H1 (cell line): Measurements from ENCODE around the gene MAPK13. TPM values are rescaled to one million over a fixed set of nuclear protein-coding genes. Genes with fewer than 3 reads are reported as not detected.

ENCODE experiments used
- CTCF ChIA-PET: fragments of 300-600 bp; sonication (Branson Sonifier 250); formaldehyde crosslinking; loops from one replicate; lab custom pipeline; 2021; ENCODE audit not compliant: partially characterized antibody; lab: Charles Lee
- POLR2A ChIA-PET: fragments of 300-600 bp; sonication (Branson Sonifier 250); formaldehyde crosslinking; loops from one replicate; lab custom pipeline; 2021; ENCODE audit warnings: inconsistent platforms; ENCODE audit not compliant: partially characterized antibody; lab: Charles Lee
- DNase-seq, 2 experiments: peaks; one replicate each; pipeline versions ENCODE4 v3.0.0 to v3.0.0-alpha.2; 2010 to 2022; ENCODE audit warnings: low spot score in 2 of 2, low read depth in 1 of 2, mixed read lengths in 1 of 2
- FAIRE-seq: peaks from 2 replicates; lab custom pipeline; 2011; peaks lifted over from hg19 to GRCh38; lab: Jason Lieb, UNC
- H2AFZ ChIP-seq: 2 replicates; pipeline ENCODE4 v1.8.1; 2012; ENCODE audit warnings: low read length, inconsistent platforms
- H2AK5ac ChIP-seq: 2 replicates; pipeline ENCODE4 v1.6.1; 2013; ENCODE audit warnings: low read depth, low read length
- H2BK120ac ChIP-seq: replicated peaks from 2 replicates; pipeline ENCODE3; 2013; ENCODE audit warnings: low read depth, low read length, inconsistent platforms
- H2BK12ac ChIP-seq: 2 replicates; pipeline ENCODE4 v1.6.1; 2013; ENCODE audit warnings: low read depth, low read length
- H2BK15ac ChIP-seq: 2 replicates; pipeline ENCODE4 v1.6.1; 2013; ENCODE audit warnings: low read length
- H2BK20ac ChIP-seq: 2 replicates; pipeline ENCODE4 v1.6.1; 2013; ENCODE audit warnings: low read length
- H2BK5ac ChIP-seq: 2 replicates; pipeline ENCODE4 v1.6.1; 2013; ENCODE audit warnings: low read depth, low read length
- H3K14ac ChIP-seq: 2 replicates; pipeline ENCODE4 v1.6.1; 2013; ENCODE audit warnings: inconsistent platforms; ENCODE audit not compliant: insufficient read length
- H3K18ac ChIP-seq: 2 replicates; pipeline ENCODE4 v1.6.1; 2013; ENCODE audit warnings: low read length; ENCODE audit errors: extremely low read depth
- H3K23ac ChIP-seq: 2 replicates; pipeline ENCODE4 v1.6.1; 2013; ENCODE audit warnings: inconsistent platforms; ENCODE audit not compliant: insufficient read length
- H3K23me2 ChIP-seq: 2 replicates; pipeline ENCODE4 v1.6.1; 2013; ENCODE audit warnings: low read depth, low read length
- H3K27ac ChIP-seq: 2 replicates; pipeline ENCODE4 v1.6.1; 2011; ENCODE audit warnings: low read depth, low read length, inconsistent platforms
- H3K27me3 ChIP-seq, 4 experiments: replicated peaks in 1 of 4; 1 replicate in 1 of 4; 2 replicates in 3 of 4; pipeline versions ENCODE4 v1.6.1 to v1.8.1; 2011 to 2013; ENCODE audit warnings: low read length in 3 of 4, mild to moderate bottlenecking in 3 of 4, inconsistent platforms in 2 of 4, mixed read lengths in 2 of 4, moderate library complexity in 1 of 4; ENCODE audit not compliant: control insufficient read depth in 3 of 4, insufficient read depth in 3 of 4; ENCODE audit errors: extremely low read depth in 1 of 4
- H3K36me3 ChIP-seq, 4 experiments: 2 replicates each; pipeline versions ENCODE4 v1.6.1 to v1.8.1; 2011 to 2013; ENCODE audit warnings: mild to moderate bottlenecking in 4 of 4, low read length in 3 of 4, moderate library complexity in 2 of 4, control low read depth in 1 of 4, inconsistent platforms in 1 of 4; ENCODE audit not compliant: insufficient read depth in 4 of 4, control insufficient read depth in 2 of 4
- H3K4ac ChIP-seq: replicated peaks from 2 replicates; pipeline ENCODE3; 2013; ENCODE audit warnings: low read length, low read depth, mixed read lengths, inconsistent platforms; ENCODE audit not compliant: insufficient read length
- H3K4me1 ChIP-seq, 4 experiments: replicated peaks in 1 of 4; 1 replicate in 1 of 4; 2 replicates in 3 of 4; pipeline versions ENCODE4 v1.6.1 to v1.8.1; 2011 to 2013; ENCODE audit warnings: low read length in 3 of 4, inconsistent platforms in 2 of 4, mixed read lengths in 1 of 4; ENCODE audit not compliant: insufficient read depth in 4 of 4, control insufficient read depth in 3 of 4
- H3K4me2 ChIP-seq, 2 experiments: 2 replicates each; pipeline versions ENCODE4 v1.6.1 to v1.8.1; 2011 to 2013; ENCODE audit warnings: low read depth in 2 of 2, low read length in 2 of 2, control low read depth in 1 of 2, inconsistent platforms in 1 of 2, mild to moderate bottlenecking in 1 of 2; ENCODE audit not compliant: insufficient read depth in 1 of 2
- H3K4me3 ChIP-seq, 4 experiments: fragments of 200-600, 300-600 bp in 1 of 4; sonication (generic), shearing (Covaris generic), sonication (Bioruptor Twin) in 1 of 4; 2 replicates each; pipeline versions ENCODE4 v1.5.1 to v1.8.1; 2011 to 2016; ENCODE audit warnings: low read length in 4 of 4, low read depth in 3 of 4, control low read depth in 2 of 4, inconsistent platforms in 2 of 4, mild to moderate bottlenecking in 2 of 4, mixed read lengths in 1 of 4, moderate library complexity in 1 of 4; ENCODE audit not compliant: insufficient read depth in 2 of 4; ENCODE audit errors: extremely low read depth in 1 of 4
- H3K56ac ChIP-seq: replicated peaks from 2 replicates; pipeline ENCODE3; 2013; ENCODE audit warnings: low read depth, mild to moderate bottlenecking, mixed read lengths, low read length, inconsistent platforms; ENCODE audit not compliant: insufficient read length
- H3K79me1 ChIP-seq: 2 replicates; pipeline ENCODE4 v1.6.1; 2013; ENCODE audit warnings: low read depth, low read length, control low read depth
- H3K79me2 ChIP-seq, 2 experiments: 2 replicates each; pipeline versions ENCODE4 v1.6.1 to v1.8.1; 2012 to 2013; ENCODE audit warnings: low read length in 2 of 2, mild to moderate bottlenecking in 2 of 2, inconsistent platforms in 1 of 2; ENCODE audit not compliant: insufficient read depth in 2 of 2, control insufficient read depth in 1 of 2
- H3K9ac ChIP-seq, 4 experiments: replicated peaks in 1 of 4; 1 replicate in 1 of 4; 2 replicates in 3 of 4; pipeline versions ENCODE4 v1.6.1 to v1.8.1; 2011 to 2013; ENCODE audit warnings: low read depth in 3 of 4, low read length in 3 of 4, control low read depth in 2 of 4, mild to moderate bottlenecking in 2 of 4, moderate library complexity in 2 of 4, inconsistent platforms in 1 of 4; ENCODE audit errors: extremely low read depth in 1 of 4
- H3K9me3 ChIP-seq, 2 experiments: 2 replicates each; pipeline versions ENCODE4 v1.6.1 to v1.8.1; 2012 to 2013; ENCODE audit warnings: mild to moderate bottlenecking in 2 of 2, moderate library complexity in 2 of 2, control low read depth in 1 of 2, inconsistent platforms in 1 of 2, low read depth in 1 of 2, low read length in 1 of 2, mixed read lengths in 1 of 2; ENCODE audit not compliant: insufficient read depth in 2 of 2
- H4K20me1 ChIP-seq, 2 experiments: replicated peaks in 1 of 2; 2 replicates each; pipeline versions ENCODE3 to v1.8.1; 2011 to 2013; ENCODE audit warnings: inconsistent platforms in 2 of 2, low read length in 2 of 2, mild to moderate bottlenecking in 1 of 2; ENCODE audit not compliant: insufficient read depth in 2 of 2, control insufficient read depth in 1 of 2
- H4K5ac ChIP-seq: 2 replicates; pipeline ENCODE4 v1.6.1; 2013; ENCODE audit warnings: low read length, low read depth, mixed read lengths, inconsistent platforms; ENCODE audit not compliant: insufficient read length
- H4K8ac ChIP-seq: 2 replicates; pipeline ENCODE4 v1.8.0; 2013; ENCODE audit warnings: mild to moderate bottlenecking, moderate library complexity, low read length, inconsistent platforms; ENCODE audit not compliant: insufficient read depth; ENCODE audit errors: extremely low read depth
- H4K91ac ChIP-seq: replicated peaks from 2 replicates; pipeline ENCODE3; 2013; ENCODE audit warnings: low read length, mixed read lengths, inconsistent platforms; ENCODE audit not compliant: insufficient read length
- BCL11A ChIP-seq, 2 experiments: IDR thresholded peaks; one replicate each; pipeline ENCODE4 v1.6.1; 2011; ENCODE audit warnings: low read depth in 2 of 2, low read length in 2 of 2, mild to moderate bottlenecking in 2 of 2
- EZH2 ChIP-seq: fragments of 200-600 bp; sonication (generic); IDR thresholded peaks from 2 replicates; pipeline ENCODE4 v1.7.1; 2012; ENCODE audit warnings: low read depth, mild to moderate bottlenecking, moderate library complexity, low read length, inconsistent platforms; ENCODE audit not compliant: severe bottlenecking
- GTF2F1 ChIP-seq: IDR thresholded peaks from 2 replicates; pipeline ENCODE4 v1.6.1; 2012; ENCODE audit warnings: low read depth, low read length, improper control_type of control experiment, borderline replicate concordance
- HDAC2 ChIP-seq, 2 experiments: fragments of 300-600 bp in 1 of 2; sonication (generic) in 1 of 2; IDR thresholded peaks; 2 replicates each; pipeline ENCODE4 v1.6.1; 2011 to 2012; ENCODE audit warnings: low read depth in 2 of 2, low read length in 2 of 2, mild to moderate bottlenecking in 2 of 2, moderate library complexity in 2 of 2, borderline replicate concordance in 1 of 2, inconsistent platforms in 1 of 2
- JUN ChIP-seq: IDR thresholded peaks from 2 replicates; pipeline ENCODE4 v1.6.1; 2011; ENCODE audit warnings: low read depth, mild to moderate bottlenecking, improper control_type of control experiment, low read length
- KDM4A ChIP-seq: IDR thresholded peaks from one replicate; pipeline ENCODE4 v1.7.1; 2012; ENCODE audit warnings: low read depth, mild to moderate bottlenecking, moderate library complexity, low read length, inconsistent platforms; ENCODE audit not compliant: severe bottlenecking
- MAX ChIP-seq: IDR thresholded peaks from 2 replicates; pipeline ENCODE4 v1.6.1; 2012; ENCODE audit warnings: inconsistent platforms
- POLR2A ChIP-seq, 2 experiments: IDR thresholded peaks; 1 replicate in 1 of 2; 2 replicates in 1 of 2; pipeline ENCODE4 v1.6.1; 2011; ENCODE audit warnings: low read depth in 2 of 2, low read length in 2 of 2, mild to moderate bottlenecking in 2 of 2; ENCODE audit errors: control extremely low read depth in 1 of 2
- RFX5 ChIP-seq: IDR thresholded peaks from 2 replicates; pipeline ENCODE4 v1.6.1; 2011; ENCODE audit warnings: low read depth, low read length, improper control_type of control experiment, borderline replicate concordance
- SAP30 ChIP-seq: fragments of 300-600 bp; sonication (generic); IDR thresholded peaks from 2 replicates; pipeline ENCODE4 v1.7.1; 2012; ENCODE audit warnings: low read length, moderate library complexity, mild to moderate bottlenecking, inconsistent platforms; ENCODE audit not compliant: insufficient read depth, insufficient replicate concordance
- SIX5 ChIP-seq: IDR thresholded peaks from 2 replicates; pipeline ENCODE4 v1.6.1; 2011; ENCODE audit warnings: mild to moderate bottlenecking, low read depth, low read length
- SP1 ChIP-seq: IDR thresholded peaks from 2 replicates; pipeline ENCODE4 v1.6.1; 2011; ENCODE audit warnings: low read depth, low read length
- SUZ12 ChIP-seq: fragments of 200-600 bp; sonication (generic); IDR thresholded peaks from 2 replicates; pipeline ENCODE4 v1.6.1; 2012; ENCODE audit warnings: mild to moderate bottlenecking, inconsistent platforms, low read length, moderate library complexity, mixed read lengths
- TBP ChIP-seq: IDR thresholded peaks from 2 replicates; pipeline ENCODE4 v1.6.1; 2011; ENCODE audit warnings: low read depth, low read length, improper control_type of control experiment
- TEAD4 ChIP-seq: IDR thresholded peaks from 2 replicates; pipeline ENCODE4 v1.6.1; 2012; ENCODE audit warnings: low read depth, low read length, inconsistent platforms, mixed read lengths
- WGBS, 2 experiments: shearing (Covaris generic) in 1 of 2; methylation state at CpG; one replicate each; pipeline versions ENCODE4 v1.1.6 to v1.1.7; 2013 to 2015; ENCODE audit warnings: low lambda C conversion rate in 2 of 2, mixed read lengths in 2 of 2, inconsistent platforms in 1 of 2, low coverage in 1 of 2, missing lambda C conversion rate in 1 of 2; ENCODE audit not compliant: insufficient replicate concordance in 2 of 2, insufficient coverage in 1 of 2, insufficient read length in 1 of 2; ENCODE audit errors: extremely low coverage in 1 of 2, missing lambda C conversion rate in 1 of 2; 5-methylcytosine and 5-hydroxymethylcytosine counted together
- polyA plus RNA-seq, 7 experiments: library from polyadenylated mRNA; depleted of rRNA in 3 of 7; stranded (reverse) in 5 of 7; unstranded in 2 of 7; fragments of >200 nt in 5 of 7; fragments of 200-250 nt in 2 of 7; gene quantifications; 1 replicate in 5 of 7; 2 replicates in 1 of 7; 4 replicates in 1 of 7; pipeline versions ENCODE4 v1.2.1 to v1.2.3, GENCODE V29; 2011 to 2013; ENCODE audit warnings: missing spikeins in 2 of 7, mixed read lengths in 2 of 7
- total RNA-seq: library from RNA; stranded (reverse); fragmentation: NEBNext Ultra II Directional; extraction: Animal tissue kit (Norgen Biotek cat#: 25700); gene quantifications from 2 replicates; pipeline ENCODE4 v1.2.1, GENCODE V29; 2021

MAPK13 gene
- total and polyA plus RNA-seq, 2 of the 8 experiments (the other 6 are each of a cell fraction or from before 2014, with no cell fraction given): 10.1 to 14.1 TPM

DNA sequence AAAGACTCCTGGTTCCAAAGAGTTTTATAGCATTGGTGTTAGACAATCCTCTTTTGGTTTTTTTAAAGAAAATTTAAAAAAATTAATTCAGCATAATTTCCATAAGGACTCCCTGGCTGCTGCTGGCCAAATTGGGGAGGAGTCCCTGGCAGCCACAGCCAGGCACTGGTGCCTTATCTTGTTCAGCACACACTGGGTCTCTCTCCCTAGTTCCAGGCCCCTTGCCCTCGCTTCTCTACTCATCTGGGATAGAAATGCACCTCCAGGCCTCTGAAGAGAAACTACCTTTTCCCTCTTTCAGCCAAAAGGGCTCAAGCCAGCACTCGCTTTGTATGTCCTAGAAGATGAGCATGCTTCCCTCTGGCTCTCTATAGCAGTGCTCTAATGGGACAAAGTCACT, 13.4 kb upstream of the MAPK13 start:
- Histone ChIP-seq H2AFZ (no peak overlapping the region), H3K56ac (no peak overlapping the region), H2BK12ac (no peak overlapping the region), H2BK20ac (no peak overlapping the region), H3K27me3 (no peaks in the 10 kb centered on the region), H3K27ac (no peak overlapping the region), H3K4me1 (peaks cover 4 to 13% (median 8%) of the 10 kb centered on the region in 4 experiments; a peak in 6 of 7 replicates), H2AK5ac (no peak overlapping the region), H4K20me1 (peaks cover 0 to 2% of the 10 kb centered on the region in 2 experiments), H2BK15ac (no peak overlapping the region), H2BK120ac (no peak overlapping the region), H3K23ac (no peak overlapping the region), H4K5ac (no peak overlapping the region), H3K4me3 (no peak overlapping the region), H3K9me3 (no peaks in the 10 kb centered on the region), H4K91ac (no peak overlapping the region), H3K4ac (no peak overlapping the region), H3K9ac (no peak overlapping the region), H3K23me2 (no peaks in the 10 kb centered on the region), H3K18ac (no peak overlapping the region), H2BK5ac (no peak overlapping the region), H3K36me3 (no peaks in the 10 kb centered on the region), H3K4me2 (no peak overlapping the region), H3K79me1 (no peaks in the 10 kb centered on the region), H3K14ac (no peak overlapping the region), H4K8ac (no peak overlapping the region), H3K79me2 (no peaks in the 10 kb centered on the region)
- POLR2A ChIA-PET: no interaction called here
- DNase-seq: no peak
- CTCF ChIA-PET: no interaction called here
- FAIRE-seq: no peak
- WGBS, 2 experiments: 81% methylated on average over 2 of the region's 2 CpGs; no CpG with 5 or more reads in 1 of the 2 experiments
- no peak for TF ChIP-seq GTF2F1
- TF ChIP-seq BCL11A (IDR thresholded peaks at IDR 0.05; ENCODE audit: low read depth in 2 of 2, low read length in 2 of 2): no peak
- TF ChIP-seq MAX: no peak
- TF ChIP-seq JUN: no peak
- TF ChIP-seq HDAC2 (IDR thresholded peaks at IDR 0.05; ENCODE audit: borderline replicate concordance in 1 of 2, low read depth in 2 of 2, low read length in 2 of 2): no peak
- no peak for TF ChIP-seq KDM4A
- TF ChIP-seq TEAD4: no peak
- no peak for TF ChIP-seq POLR2A (IDR thresholded peaks at IDR 0.05; ENCODE audit: control extremely low read depth in 1 of 2, low read depth in 2 of 2, low read length in 2 of 2)
- TF ChIP-seq TBP: no peak
- TF ChIP-seq SP1: no peak
- TF ChIP-seq EZH2: no peak
- TF ChIP-seq RFX5: no peak
- TF ChIP-seq SIX5: no peak
- no peak for TF ChIP-seq SUZ12
- no peak for TF ChIP-seq SAP30
